K562 (cell line): ENCODE results near the gene ADGRB3. TPM values are rescaled to one million over a fixed set of nuclear protein-coding genes. Genes with fewer than 3 reads are reported as not detected.

Experiments used
- ATAC-seq: fragments of 200-7000 bp; cut with Tn5 transposase; 3 replicates; pipeline ENCODE4 v1.9.1; 2020; ENCODE audit warnings: moderate library complexity
- BruUV-seq: library from RNA; stranded (reverse); fragments of 400-500 nt; replicated peaks from 2 replicates; lab custom pipeline; 2021; lab: Mats Ljungman, UMichigan
- CTCF ChIA-PET: fragments of 300-600 bp; formaldehyde crosslinking; extraction: SDS; loops from one replicate; lab custom pipeline; 2021; ENCODE audit warnings: low intra/inter-chr PET ratio; lab: Yijun Ruan, JAX
- POLR2A ChIA-PET: fragments of 300-600, 350-650 bp; sonication (Branson Sonifier 250); formaldehyde crosslinking; extraction: SDS; loops from one replicate; lab custom pipeline; 2021; ENCODE audit warnings: antibody characterized with exemption, inconsistent platforms; lab: Yijun Ruan, JAX
- DNase-seq, 4 experiments: peaks; one replicate each; pipeline versions ENCODE4 v3.0.0 to v3.0.0-alpha.2; 2011 to 2018; ENCODE audit warnings: low spot score in 3 of 4, mixed read lengths in 3 of 4; ENCODE audit errors: extremely low read depth in 1 of 4
- FAIRE-seq: peaks from 2 replicates; lab custom pipeline; 2011; peaks lifted over from hg19 to GRCh38; lab: Jason Lieb, UNC
- H2AFZ ChIP-seq: 2 replicates; pipeline ENCODE4 v1.6.0; 2011; ENCODE audit warnings: low read depth, low read length, control low read depth, inconsistent platforms
- H3K27ac ChIP-seq: fragments of 200-600 bp; 3 replicates; pipeline ENCODE4 v1.8.0; 2011; ENCODE audit warnings: low read depth, mild to moderate bottlenecking, control low read depth, inconsistent platforms, low read length, moderate library complexity, mixed read lengths; ENCODE audit errors: extremely low read depth
- H3K27me3 ChIP-seq, 2 experiments: fragments of 300-600 bp in 1 of 2; 2 replicates in 1 of 2; 3 replicates in 1 of 2; pipeline versions ENCODE4 v1.6.0 to v1.8.0; 2011; ENCODE audit warnings: inconsistent platforms in 2 of 2, low read length in 2 of 2, mild to moderate bottlenecking in 1 of 2, mixed read lengths in 1 of 2, moderate library complexity in 1 of 2; ENCODE audit not compliant: control insufficient read depth in 2 of 2, insufficient read depth in 2 of 2
- H3K36me3 ChIP-seq: fragments of 300-600 bp; 3 replicates; pipeline ENCODE4 v1.8.0; 2011; ENCODE audit warnings: mild to moderate bottlenecking, low read length, inconsistent platforms; ENCODE audit not compliant: control insufficient read depth, insufficient read depth
- H3K4me1 ChIP-seq, 2 experiments: fragments of 200-600 bp in 1 of 2; replicated peaks in 1 of 2; 2 replicates in 1 of 2; 3 replicates in 1 of 2; pipeline versions ENCODE4 v1.5.1 to v1.8.0; 2011; ENCODE audit warnings: inconsistent platforms in 2 of 2, low read length in 2 of 2, mild to moderate bottlenecking in 1 of 2, mixed read lengths in 1 of 2, moderate library complexity in 1 of 2; ENCODE audit not compliant: control insufficient read depth in 2 of 2, insufficient read depth in 2 of 2
- H3K4me2 ChIP-seq: 2 replicates; pipeline ENCODE4 v1.6.1; 2011; ENCODE audit warnings: low read length, control low read depth, inconsistent platforms, mixed read lengths; ENCODE audit not compliant: insufficient read depth
- H3K4me3 ChIP-seq: fragments of 200-600 bp; sonication (generic), shearing (Covaris generic); 2 replicates; pipeline ENCODE4 v1.5.1; 2016; ENCODE audit warnings: control low read depth, inconsistent platforms
- H3K79me2 ChIP-seq: fragments of 200-600 bp; 3 replicates; pipeline ENCODE4 v1.8.0; 2011; ENCODE audit warnings: low read length, inconsistent platforms; ENCODE audit not compliant: control insufficient read depth, insufficient read depth
- H3K9ac ChIP-seq, 2 experiments: 2 replicates each; pipeline versions ENCODE4 v1.6.0 to v1.6.1; 2011; ENCODE audit warnings: low read depth in 2 of 2, low read length in 2 of 2, control low read depth in 1 of 2, inconsistent platforms in 1 of 2, mild to moderate bottlenecking in 1 of 2, mixed read lengths in 1 of 2; ENCODE audit not compliant: insufficient read depth in 1 of 2
- H3K9me1 ChIP-seq: one replicate; pipeline ENCODE4 v1.6.0; 2011; ENCODE audit warnings: inconsistent platforms, mild to moderate bottlenecking, low read length, moderate library complexity; ENCODE audit not compliant: control insufficient read depth, insufficient read depth
- H3K9me3 ChIP-seq: replicated peaks from 2 replicates; pipeline ENCODE4 v1.5.1; 2011; ENCODE audit warnings: low read depth, low read length, inconsistent platforms; ENCODE audit not compliant: control insufficient read depth, insufficient read depth
- H4K20me1 ChIP-seq: replicated peaks from 2 replicates; pipeline ENCODE4 v1.6.1; 2011; ENCODE audit warnings: low read length, inconsistent platforms, mixed read lengths; ENCODE audit not compliant: control insufficient read depth, insufficient read depth
- ARID1B ChIP-seq: fragments of 450-650 bp; IDR thresholded peaks from 2 replicates; pipeline ENCODE4 v1.6.1; 2016; ENCODE audit warnings: antibody characterized with exemption, mild to moderate bottlenecking, inconsistent platforms
- ATF7 ChIP-seq: fragments of 450-650 bp; IDR thresholded peaks from 2 replicates; pipeline ENCODE4 v1.7.1; 2014; ENCODE audit warnings: mild to moderate bottlenecking, moderate library complexity
- BRD9 ChIP-seq: fragments of 450-650 bp; IDR thresholded peaks from 2 replicates; pipeline ENCODE4 v1.6.1; 2018; ENCODE audit warnings: low read depth; ENCODE audit not compliant: partially characterized antibody
- DIDO1 ChIP-seq: fragments of 450-650 bp; IDR thresholded peaks from 2 replicates; pipeline ENCODE4 v1.6.1; 2016; ENCODE audit warnings: low read depth, missing biosample characterization, missing genetic modification characterization
- FOXK2 ChIP-seq, 2 experiments: fragments of 450-650 bp; IDR thresholded peaks in 1 of 2; conservative IDR thresholded peaks in 1 of 2; 2 replicates each; pipeline ENCODE4 v1.6.1; 2016; ENCODE audit warnings: low read depth in 2 of 2, mild to moderate bottlenecking in 1 of 2
- FUS ChIP-seq: fragments of 200-400 bp; formaldehyde crosslinking; optimal IDR thresholded peaks from 2 replicates; pipeline ENCODE3; 2017; ENCODE audit warnings: low read depth, low read length
- KHSRP ChIP-seq: fragments of 450-650 bp; IDR thresholded peaks from 2 replicates; pipeline ENCODE4 v1.6.1; 2017
- MTA1 ChIP-seq: fragments of 450-650 bp; IDR thresholded peaks from 2 replicates; pipeline ENCODE4 v1.6.1; 2017; ENCODE audit warnings: borderline replicate concordance
- NFE2 ChIP-seq: IDR thresholded peaks from 2 replicates; pipeline ENCODE4 v1.6.1; 2014; ENCODE audit warnings: antibody characterized with exemption, low read depth
- PBX2 ChIP-seq, 2 experiments: IDR thresholded peaks in 1 of 2; conservative IDR thresholded peaks in 1 of 2; 2 replicates each; pipeline ENCODE4 v1.6.1; 2016; ENCODE audit warnings: low read depth in 2 of 2, mild to moderate bottlenecking in 1 of 2, missing compliant biosample characterization in 1 of 2, missing genetic modification characterization in 1 of 2, moderate library complexity in 1 of 2
- RCOR1 ChIP-seq, 2 experiments: IDR thresholded peaks; 2 replicates each; pipeline ENCODE4 v1.6.1; 2012; ENCODE audit warnings: low read depth in 2 of 2, low read length in 2 of 2, borderline replicate concordance in 1 of 2, improper control_type of control experiment in 1 of 2
- SMARCC2 ChIP-seq: fragments of 450-650 bp; IDR thresholded peaks from 2 replicates; pipeline ENCODE4 v1.6.1; 2017; ENCODE audit warnings: antibody characterized with exemption, moderate library complexity, mild to moderate bottlenecking, low read depth
- SMARCE1 ChIP-seq: fragments of 450-650 bp; IDR thresholded peaks from 2 replicates; pipeline ENCODE4 v1.7.1; 2016; ENCODE audit warnings: mild to moderate bottlenecking
- SRSF3 ChIP-seq: fragments of 200-400 bp; formaldehyde crosslinking; IDR thresholded peaks from 2 replicates; pipeline ENCODE4 v1.6.1; 2016; ENCODE audit warnings: mild to moderate bottlenecking, low read length, moderate library complexity; ENCODE audit not compliant: insufficient read depth
- TAF15 ChIP-seq: fragments of 200-400 bp; formaldehyde crosslinking; IDR thresholded peaks from 2 replicates; pipeline ENCODE4 v1.6.1; 2017; ENCODE audit warnings: mild to moderate bottlenecking, low read depth, low read length, moderate library complexity
- TEAD2 ChIP-seq: fragments of 450-650 bp; IDR thresholded peaks from 2 replicates; pipeline ENCODE4 v1.6.1; 2016; ENCODE audit warnings: missing genetic modification characterization, control low read depth, missing compliant biosample characterization
- whole genome bisulfite sequencing: fragments of 100-300 bp; shearing (Covaris generic); methylation state at CpG from one replicate; pipeline ENCODE4 v1.1.6; 2016; ENCODE audit warnings: low coverage, mixed read lengths; ENCODE audit not compliant: insufficient coverage; ENCODE audit errors: missing lambda C conversion rate; 5-methylcytosine and 5-hydroxymethylcytosine counted together
- in situ Hi-C: fragments of 300-500 bp; cut with MboI; formaldehyde crosslinking; loops from 4 replicates; pipeline ENCODE4 v1.15.0; 2018; ENCODE audit warnings: inconsistent platforms, mixed read lengths
- intact Hi-C: fragments of 100-400 bp; cut with micrococcal nuclease; formaldehyde crosslinking; loops from 2 replicates; pipeline ENCODE4 v1.14.2; 2022
- polyA plus RNA-seq, 8 experiments: library from polyadenylated mRNA; depleted of rRNA in 4 of 8; stranded (reverse) in 5 of 8; unstranded in 3 of 8; fragments of >200 nt; fragmentation: Nextera tagmentation in 2 of 8; fragmentation: Illumina TruSeq in 1 of 8; extraction: Ambion mirVana in 2 of 8; extraction: Trizol in 1 of 8; gene quantifications; 2 replicates each; pipeline versions ENCODE4 v1.2.1 to v1.2.3, GENCODE V29; 2011 to 2014; ENCODE audit warnings: inconsistent platforms in 1 of 8, missing spikeins in 1 of 8
- total RNA-seq, 7 experiments: library from RNA; depleted of rRNA in 6 of 7; stranded (reverse); fragments of >200 nt in 6 of 7; fragmentation: Illumina TruSeq in 2 of 7; extraction: Trizol in 2 of 7; gene quantifications; 2 replicates each; pipeline versions ENCODE4 v1.2.1 to v1.2.3, GENCODE V29; 2011 to 2021; ENCODE audit warnings: low replicate concordance in 1 of 7

The ADGRB3 gene
- total and polyA plus RNA-seq, 9 of the 15 experiments (the other 6 are each of a cell fraction or from before 2014, with no cell fraction given), result 0.90 to 7.8 (median 2.4) TPM

- 0 out of 4 replicates have a peak, but pooled peaks of 1 of the 2 experiments have one; percentile 13 for TF ChIP-seq RCOR1 (IDR thresholded peaks at IDR 0.05; ENCODE audit: borderline replicate concordance in 1 of 2, low read depth in 2 of 2, low read length in 2 of 2)
- no peak for TF ChIP-seq DIDO1 (tag)
- no peak for TF ChIP-seq KHSRP
- TF ChIP-seq, all 486 proteins: peak for 28
Observed at GRCh38 chr6:68741501-68742386, 106.7 kb downstream of the ADGRB3 start (continued).

- peaks cover 20% of the 10 kb centered on the region; the same call in 2 of the 3 replicates for H3K79me2 ChIP-seq
- in situ Hi-C loops, result no loop called here
- H3K36me3 ChIP-seq, result no peaks in the 10 kb centered on the region; the same call in 2 of the 3 replicates
- peaks cover 2% of the 10 kb centered on the region; the same call in 1 of the 2 replicates for H3K9me3 ChIP-seq
- H4K20me1 ChIP-seq, result no peaks in the 10 kb centered on the region
- no peak for ATAC-seq
- FAIRE-seq, result no peak
- no peaks in the 10 kb centered on the region for H3K9me1 ChIP-seq
- BruUV-seq, result no TSS peak
- H2AFZ ChIP-seq, result peak overlapping the region; percentile 80
- CTCF ChIA-PET, result no interaction called here
- no peak overlapping the region for H3K4me3 ChIP-seq
- intact Hi-C loops, result loop anchor here (5.0 kb wide), 3 partner anchors 51 to 856 kb away; no protein-coding TSS in a partner anchor
- WGBS, result 6% methylated on average over 1 of the region's 1 CpG
- peak overlapping the region; percentile 91; the same call in 2 of the 3 replicates for H3K27ac ChIP-seq
- DNase-seq, result no peak
- peak overlapping the region in 1 of 2 experiments; percentile 45; a peak in 2 of 4 replicates for H3K9ac ChIP-seq
- H3K27me3 ChIP-seq, result no peaks in the 10 kb centered on the region
- POLR2A ChIA-PET, result interaction anchor here (1.2 kb wide), 1 partner anchor 12 kb away, joined by 4 read pairs; no protein-coding TSS in a partner anchor
- H3K4me2 ChIP-seq, result no peak overlapping the region
- peaks cover 6 to 37% of the 10 kb centered on the region in 2 experiments; a peak in 4 of 5 replicates for H3K4me1 ChIP-seq
- TF ChIP-seq FOXK2 (conservative IDR thresholded peaks at IDR 0.05 in 1 of 2, IDR thresholded peaks at IDR 0.05 in 1 of 2; ENCODE audit: low read depth in 2 of 2), result 0 out of 4 replicates have a peak, but pooled peaks of 1 of the 2 experiments have one; percentile 33
- peak; percentile 57 for TF ChIP-seq BRD9
- no peak for TF ChIP-seq PBX2 (CRISPR knock-in tag; IDR thresholded peaks at IDR 0.05; ENCODE audit: low read depth)
- peak; percentile 51 for TF ChIP-seq PBX2 (tag; conservative IDR thresholded peaks at IDR 0.05; ENCODE audit: low read depth)
- TF ChIP-seq NFE2, result peak; percentile 45; the same call in 1 of the 2 replicates
- TF ChIP-seq TEAD2 (tag), result 0 out of 2 replicates have a peak, but pooled peaks have one; percentile 10
- 0 out of 2 replicates have a peak, but pooled peaks have one; percentile 30 for TF ChIP-seq ATF7
- no peak for TF ChIP-seq TAF15
- TF ChIP-seq SMARCE1, result 0 out of 2 replicates have a peak, but pooled peaks have one; percentile 44
- TF ChIP-seq SMARCC2, result peak; percentile 29; the same call in 1 of the 2 replicates
- peak; percentile 47; the same call in 1 of the 2 replicates for TF ChIP-seq ARID1B
- TF ChIP-seq FUS, result no peak
- 0 out of 2 replicates have a peak, but pooled peaks have one; percentile 34 for TF ChIP-seq MTA1
- no peak for TF ChIP-seq SRSF3
Observed at GRCh38 chr6:68743099-68743498, 108.0 kb downstream of the ADGRB3 start.
